SKM-1 (cell line): ENCODE data around the gene MYMK.

Source experiments
- DNase-seq: peaks from one replicate; lab custom pipeline; 2025; ENCODE audit not compliant: unreplicated experiment; lab: John Stamatoyannopoulos, UW

MYMK gene

GRCh38 chr9:133505901-133506652 lies 18.7 kb downstream of the MYMK start:
- no peak for DNase-seq

- no peak for DNase-seq
Measured at GRCh38 chr9:133505186-133505830, 19.5 kb downstream of the MYMK start.

GRCh38 chr9:133502112-133502511 lies 22.6 kb downstream of the MYMK start:
- no peak for DNase-seq

GRCh38 chr9:133499892-133500270 lies 24.9 kb downstream of the MYMK start:
- no peak for DNase-seq

GRCh38 chr9:133499132-133499891 lies 25.4 kb downstream of the MYMK start:
- DNase-seq: no peak

- DNase-seq: no peak
Measured at GRCh38 chr9:133496861-133497842, 27.6 kb downstream of the MYMK start.

GRCh38 chr9:133495327-133496293 lies 29.1 kb downstream of the MYMK start:
- no peak for DNase-seq

GRCh38 chr9:133494636-133495326 lies 30.0 kb downstream of the MYMK start:
- no peak for DNase-seq

GRCh38 chr9:133493845-133494540 lies 30.8 kb downstream of the MYMK start:
- no peak for DNase-seq

- DNase-seq: no peak
Measured at GRCh38 chr9:133493428-133493827, 31.3 kb downstream of the MYMK start.

- no peak for DNase-seq
Measured at GRCh38 chr9:133492061-133493021, 32.4 kb downstream of the MYMK start.

- DNase-seq: no peak
Measured at GRCh38 chr9:133491656-133491925, 33.2 kb downstream of the MYMK start.

- DNase-seq: no peak
Measured at GRCh38 chr9:133490865-133491655, 33.7 kb downstream of the MYMK start.

GRCh38 chr9:133490201-133490681 lies 34.5 kb downstream of the MYMK start:
- DNase-seq: no peak

- no peak for DNase-seq
Measured at GRCh38 chr9:133489253-133490190, 35.2 kb downstream of the MYMK start.
